HL-60 (cell line): ENCODE data around the gene ETV6.

Experiments
- DNase-seq, 2 experiments: peaks; one replicate each; pipeline ENCODE4 v3.0.0-alpha.2; 2010 to 2020; ENCODE audit warnings: low read depth in 1 of 2, low spot score in 1 of 2
- H3K27ac ChIP-seq: fragments of 250-450 bp; sonication (Bioruptor Pico); replicated peaks from 2 replicates; pipeline ENCODE4 v1.5.1; 2020; ENCODE audit warnings: mild to moderate bottlenecking, moderate library complexity
- H3K27me3 ChIP-seq: fragments of 250-450 bp; sonication (Bioruptor Pico); 2 replicates; pipeline ENCODE4 v1.5.1; 2021; ENCODE audit warnings: mild to moderate bottlenecking, moderate library complexity; ENCODE audit not compliant: insufficient read depth, poor library complexity, severe bottlenecking
- H3K4me3 ChIP-seq: replicated peaks from 2 replicates; pipeline ENCODE4 v1.5.1; 2011; ENCODE audit warnings: mild to moderate bottlenecking, control low read depth, low read length; ENCODE audit not compliant: insufficient read depth
- CTCF ChIP-seq: IDR thresholded peaks from one replicate; pipeline ENCODE4 v1.5.1; 2011; ENCODE audit warnings: low read length, control low read depth, inconsistent platforms; ENCODE audit not compliant: insufficient read depth
- GABPA ChIP-seq: IDR thresholded peaks from 2 replicates; pipeline ENCODE4 v1.6.1; 2012; ENCODE audit warnings: low read depth
- POLR2AphosphoS5 ChIP-seq: IDR thresholded peaks from 2 replicates; pipeline ENCODE4 v1.6.1; 2012; ENCODE audit warnings: low read depth
- SPI1 ChIP-seq: IDR thresholded peaks from 2 replicates; pipeline ENCODE4 v1.6.1; 2012; ENCODE audit warnings: low read depth, mild to moderate bottlenecking, borderline replicate concordance
- TF ChIP-seq, protein P1 (sequence below): IDR thresholded peaks from 2 replicates; pipeline ENCODE4 v1.6.1; 2012; ENCODE audit warnings: low read depth; ENCODE audit not compliant: insufficient replicate concordance

ETV6 gene

GRCh38 chr12:11684393-11684792 is 34.9 kb downstream of the ETV6 start:
- Histone ChIP-seq H3K27ac (peak overlapping the region; percentile 23), H3K4me3 (no peak overlapping the region), H3K27me3 (no peaks in the 10 kb centered on the region)
- TF ChIP-seq GABPA (no peak), SPI1 (no peak), CTCF (no peak), POLR2AphosphoS5 (no peak)
- TF ChIP-seq, protein P1, sequence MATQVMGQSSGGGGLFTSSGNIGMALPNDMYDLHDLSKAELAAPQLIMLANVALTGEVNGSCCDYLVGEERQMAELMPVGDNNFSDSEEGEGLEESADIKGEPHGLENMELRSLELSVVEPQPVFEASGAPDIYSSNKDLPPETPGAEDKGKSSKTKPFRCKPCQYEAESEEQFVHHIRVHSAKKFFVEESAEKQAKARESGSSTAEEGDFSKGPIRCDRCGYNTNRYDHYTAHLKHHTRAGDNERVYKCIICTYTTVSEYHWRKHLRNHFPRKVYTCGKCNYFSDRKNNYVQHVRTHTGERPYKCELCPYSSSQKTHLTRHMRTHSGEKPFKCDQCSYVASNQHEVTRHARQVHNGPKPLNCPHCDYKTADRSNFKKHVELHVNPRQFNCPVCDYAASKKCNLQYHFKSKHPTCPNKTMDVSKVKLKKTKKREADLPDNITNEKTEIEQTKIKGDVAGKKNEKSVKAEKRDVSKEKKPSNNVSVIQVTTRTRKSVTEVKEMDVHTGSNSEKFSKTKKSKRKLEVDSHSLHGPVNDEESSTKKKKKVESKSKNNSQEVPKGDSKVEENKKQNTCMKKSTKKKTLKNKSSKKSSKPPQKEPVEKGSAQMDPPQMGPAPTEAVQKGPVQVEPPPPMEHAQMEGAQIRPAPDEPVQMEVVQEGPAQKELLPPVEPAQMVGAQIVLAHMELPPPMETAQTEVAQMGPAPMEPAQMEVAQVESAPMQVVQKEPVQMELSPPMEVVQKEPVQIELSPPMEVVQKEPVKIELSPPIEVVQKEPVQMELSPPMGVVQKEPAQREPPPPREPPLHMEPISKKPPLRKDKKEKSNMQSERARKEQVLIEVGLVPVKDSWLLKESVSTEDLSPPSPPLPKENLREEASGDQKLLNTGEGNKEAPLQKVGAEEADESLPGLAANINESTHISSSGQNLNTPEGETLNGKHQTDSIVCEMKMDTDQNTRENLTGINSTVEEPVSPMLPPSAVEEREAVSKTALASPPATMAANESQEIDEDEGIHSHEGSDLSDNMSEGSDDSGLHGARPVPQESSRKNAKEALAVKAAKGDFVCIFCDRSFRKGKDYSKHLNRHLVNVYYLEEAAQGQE, result no peak
- DNase-seq, result no peak

DNA sequence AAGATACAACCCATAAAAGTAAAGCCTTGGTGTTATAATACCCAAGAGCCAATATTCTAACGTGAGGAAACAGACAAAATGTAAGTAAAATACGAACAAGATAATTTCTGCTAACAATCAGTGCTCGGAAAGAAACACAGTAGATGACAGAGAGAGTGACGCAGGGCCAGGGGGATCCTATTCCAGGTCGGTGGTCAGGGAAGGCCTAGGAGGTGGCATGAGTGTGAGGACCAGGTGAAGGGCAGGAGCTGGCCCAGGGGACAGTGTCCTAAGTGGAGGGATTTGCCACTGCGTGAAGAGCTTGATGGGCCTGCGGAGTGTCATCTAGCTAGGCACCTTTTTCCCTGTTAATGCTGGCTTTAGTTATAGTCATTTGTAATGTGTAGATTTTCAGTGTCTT is 35.3 kb downstream of the ETV6 start:
- no peak for TF ChIP-seq POLR2AphosphoS5
- TF ChIP-seq SPI1, result no peak
- no peak for TF ChIP-seq GABPA
- no peak for TF ChIP-seq CTCF
- TF ChIP-seq, protein P1, result no peak
- Histone ChIP-seq H3K4me3 (no peak overlapping the region), H3K27ac (peak overlapping the region; percentile 23), H3K27me3 (no peaks in the 10 kb centered on the region)
- DNase-seq, result no peak

GRCh38 chr12:11685316-11685715 is 35.8 kb downstream of the ETV6 start:
- DNase-seq, result no peak
- Histone ChIP-seq H3K27me3 (no peaks in the 10 kb centered on the region), H3K4me3 (no peak overlapping the region), H3K27ac (0 out of 2 replicates have a peak overlapping the region, but pooled peaks have one; percentile 0)
- no peak for TF ChIP-seq POLR2AphosphoS5
- peak; percentile 66; the same call in 1 of the 2 replicates for TF ChIP-seq SPI1

DNA sequence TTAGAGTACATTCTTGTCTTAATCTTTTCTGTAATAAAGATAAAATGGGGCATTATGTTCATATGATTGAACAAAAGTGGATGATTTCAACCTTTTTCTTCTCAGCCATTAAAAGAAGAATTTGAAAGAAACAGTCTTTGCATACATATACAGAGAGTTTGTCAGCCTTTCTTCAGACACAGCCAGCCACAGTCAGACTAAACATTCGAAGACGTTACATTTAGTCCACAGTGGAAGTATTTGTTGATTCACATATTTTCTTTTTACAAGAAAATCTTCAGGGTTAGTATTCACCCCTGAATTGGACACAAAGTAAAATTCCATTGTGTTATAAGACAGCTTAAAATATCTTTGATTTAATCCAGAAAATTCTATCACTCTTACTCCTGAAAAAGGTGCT is 36.2 kb downstream of the ETV6 start:
- H3K27ac ChIP-seq, result 0 out of 2 replicates have a peak overlapping the region, but pooled peaks have one; percentile 0
- H3K4me3 ChIP-seq, result no peak overlapping the region
- DNase-seq, result no peak
- H3K27me3 ChIP-seq, result no peaks in the 10 kb centered on the region
- TF ChIP-seq, protein P1, result no peak
- TF ChIP-seq GABPA, result no peak
- no peak for TF ChIP-seq CTCF
- TF ChIP-seq POLR2AphosphoS5, result no peak
- no peak for TF ChIP-seq SPI1
